ENCODE data around the gene SP7. TPM values are rescaled to one million over a fixed set of nuclear protein-coding genes. Genes with fewer than 3 reads are reported as not detected.

SP7 gene
- not detected for total RNA-seq

- Histone ChIP-seq H3K9ac (ENCODE audit: low read depth in 2 of 2, low read length in 2 of 2) (no peak within 1 kb of the TSS), H3K27me3 (peaks cover 8% of the 10 kb centered on the region), H3K4me3 (no peak within 1 kb of the TSS), H3K4me1 (no peaks in the 10 kb centered on the region), H3K9me3 (no peaks in the 10 kb centered on the region), H3K27ac (no peak within 1 kb of the TSS), H3K36me3 (no peaks in the 10 kb centered on the region)
- TF ChIP-seq, protein P1, sequence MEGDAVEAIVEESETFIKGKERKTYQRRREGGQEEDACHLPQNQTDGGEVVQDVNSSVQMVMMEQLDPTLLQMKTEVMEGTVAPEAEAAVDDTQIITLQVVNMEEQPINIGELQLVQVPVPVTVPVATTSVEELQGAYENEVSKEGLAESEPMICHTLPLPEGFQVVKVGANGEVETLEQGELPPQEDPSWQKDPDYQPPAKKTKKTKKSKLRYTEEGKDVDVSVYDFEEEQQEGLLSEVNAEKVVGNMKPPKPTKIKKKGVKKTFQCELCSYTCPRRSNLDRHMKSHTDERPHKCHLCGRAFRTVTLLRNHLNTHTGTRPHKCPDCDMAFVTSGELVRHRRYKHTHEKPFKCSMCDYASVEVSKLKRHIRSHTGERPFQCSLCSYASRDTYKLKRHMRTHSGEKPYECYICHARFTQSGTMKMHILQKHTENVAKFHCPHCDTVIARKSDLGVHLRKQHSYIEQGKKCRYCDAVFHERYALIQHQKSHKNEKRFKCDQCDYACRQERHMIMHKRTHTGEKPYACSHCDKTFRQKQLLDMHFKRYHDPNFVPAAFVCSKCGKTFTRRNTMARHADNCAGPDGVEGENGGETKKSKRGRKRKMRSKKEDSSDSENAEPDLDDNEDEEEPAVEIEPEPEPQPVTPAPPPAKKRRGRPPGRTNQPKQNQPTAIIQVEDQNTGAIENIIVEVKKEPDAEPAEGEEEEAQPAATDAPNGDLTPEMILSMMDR (IDR thresholded peaks at IDR 0.05) = no peak
- no peak for DNase-seq
- intact Hi-C loops (cut with DNase I) = loop anchor here (10.0 kb wide), 1 partner anchor 169 kb away; the partner anchor contains the start of genes NPFF and TARBP2
Measured at GRCh38 chr12:53336181-53336681, at the start of gene SP7. TSS of gene SP7 (minus strand) at chr12:53336354. CDS start at chr12:53335646, 708 bp downstream.

- DNase-seq = no peak
- intact Hi-C loops (cut with DNase I) = no loop called here
- Histone ChIP-seq H3K9me3 (no peaks in the 10 kb centered on the region), H3K9ac (ENCODE audit: low read depth in 2 of 2, low read length in 2 of 2) (peak overlapping the region in 1 of 2 donors; percentile 77), H3K4me1 (peaks cover 44% of the 10 kb centered on the region), H3K4me3 (peak overlapping the region; percentile 22), H3K27ac (no peak overlapping the region), H3K27me3 (no peaks in the 10 kb centered on the region), H3K36me3 (peaks cover 11% of the 10 kb centered on the region)
- TF ChIP-seq, protein P1 (IDR thresholded peaks at IDR 0.05) = no peak
Measured at GRCh38 chr12:53383258-53383657, 47.1 kb upstream of the SP7 start.

DNA sequence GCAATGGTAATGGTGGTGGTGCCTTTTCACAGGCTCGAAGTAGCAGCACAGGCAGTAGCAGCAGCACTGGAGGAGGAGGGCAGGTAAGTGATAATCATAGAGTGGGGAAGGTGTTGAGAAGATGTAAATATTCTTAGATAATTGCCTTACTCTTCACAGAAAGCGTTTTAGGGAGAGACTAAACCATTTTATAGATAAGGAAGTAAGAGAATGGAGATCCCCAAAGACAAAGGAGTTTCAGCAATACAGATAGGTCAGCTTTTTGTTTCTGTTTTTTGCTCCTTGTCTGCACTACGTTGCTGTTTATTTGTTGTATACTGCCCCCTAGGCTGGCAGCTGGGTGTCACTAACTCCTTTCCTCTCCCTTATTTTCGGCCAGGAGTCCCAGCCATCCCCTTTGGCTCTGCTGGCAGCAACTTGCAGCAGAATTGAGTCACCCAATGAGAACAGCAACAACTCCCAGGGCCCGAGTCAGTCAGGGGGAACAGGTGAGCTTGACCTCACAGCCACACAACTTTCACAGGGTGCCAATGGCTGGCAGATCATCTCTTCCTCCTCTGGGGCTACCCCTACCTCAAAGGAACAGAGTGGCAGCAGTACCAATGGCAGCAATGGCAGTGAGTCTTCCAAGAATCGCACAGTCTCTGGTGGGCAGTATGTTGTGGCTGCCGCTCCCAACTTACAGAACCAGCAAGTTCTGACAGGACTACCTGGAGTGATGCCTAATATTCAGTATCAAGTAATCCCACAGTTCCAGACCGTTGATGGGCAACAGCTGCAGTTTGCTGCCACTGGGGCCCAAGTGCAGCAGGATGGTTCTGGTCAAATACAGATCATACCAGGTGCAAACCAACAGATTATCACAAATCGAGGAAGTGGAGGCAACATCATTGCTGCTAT, 45.8 kb upstream of the SP7 start:
- peak overlapping the region; percentile 40 for H3K4me3 ChIP-seq
- no peaks in the 10 kb centered on the region for H3K9me3 ChIP-seq
- H3K4me1 ChIP-seq = peaks cover 34% of the 10 kb centered on the region
- peak; percentile 68 for DNase-seq
- TF ChIP-seq, protein P1 (IDR thresholded peaks at IDR 0.05) = peak; percentile 37
- H3K27me3 ChIP-seq = no peaks in the 10 kb centered on the region
- H3K36me3 ChIP-seq = peaks cover 11% of the 10 kb centered on the region
- peak overlapping the region; percentile 28 to 77 for H3K9ac ChIP-seq (ENCODE audit: low read depth in 2 of 2, low read length in 2 of 2)
- peak overlapping the region; percentile 91 for H3K27ac ChIP-seq
- intact Hi-C loops (cut with DNase I) = no loop called here

- Histone ChIP-seq H3K9me3 (no peaks in the 10 kb centered on the region), H3K36me3 (peaks cover 11% of the 10 kb centered on the region), H3K27ac (peak overlapping the region; percentile 91), H3K4me1 (peaks cover 30% of the 10 kb centered on the region), H3K9ac (ENCODE audit: low read depth in 2 of 2, low read length in 2 of 2) (peak overlapping the region; percentile 28 to 77), H3K27me3 (no peaks in the 10 kb centered on the region), H3K4me3 (peak overlapping the region; percentile 40)
- intact Hi-C loops (cut with DNase I) = no loop called here
- no peak for DNase-seq
- TF ChIP-seq, protein P1 (IDR thresholded peaks at IDR 0.05) = no peak
Measured at GRCh38 chr12:53380794-53381730, 44.9 kb upstream of the SP7 start.

All from colonic mucosa (tissue), 4 donors.